HEK293T (cell line): ENCODE results near the gene HOXA11.

Experiments
- CTCF ChIA-PET: fragments of 350-600 bp; formaldehyde crosslinking; extraction: SDS; loops from one replicate; lab custom pipeline; 2021; ENCODE audit warnings: antibody characterized with exemption, inconsistent platforms; lab: Yijun Ruan, JAX
- POLR2A ChIA-PET: fragments of 350-600 bp; formaldehyde crosslinking; extraction: SDS; loops from one replicate; lab custom pipeline; 2020; ENCODE audit warnings: antibody characterized with exemption, inconsistent platforms; lab: Yijun Ruan, JAX
- DNase-seq: peaks from one replicate; pipeline ENCODE4 v3.0.0; 2012; ENCODE audit warnings: mixed read lengths; ENCODE audit errors: extremely low spot score
- ARNT ChIP-seq: fragments of 450-650 bp; IDR thresholded peaks from 2 replicates; pipeline ENCODE4 v1.6.1; 2017; ENCODE audit warnings: mild to moderate bottlenecking
- BHLHE40 ChIP-seq: fragments of 450-650 bp; IDR thresholded peaks from 2 replicates; pipeline ENCODE4 v1.6.1; 2016; ENCODE audit warnings: mild to moderate bottlenecking, moderate library complexity, borderline replicate concordance
- CTBP1 ChIP-seq: fragments of 450-650 bp; IDR thresholded peaks from 2 replicates; pipeline ENCODE4 v1.6.1; 2016; ENCODE audit warnings: borderline replicate concordance
- ELF4 ChIP-seq: fragments of 450-650 bp; IDR thresholded peaks from 2 replicates; pipeline ENCODE4 v1.6.1; 2017; ENCODE audit warnings: antibody characterized with exemption
- FOXA1 ChIP-seq: fragments of 450-650 bp; IDR thresholded peaks from 2 replicates; pipeline ENCODE4 v1.6.1; 2016; ENCODE audit warnings: mild to moderate bottlenecking
- FOXK2 ChIP-seq: fragments of 450-650 bp; IDR thresholded peaks from 2 replicates; pipeline ENCODE4 v1.6.1; 2016; ENCODE audit warnings: mild to moderate bottlenecking
- FOXM1 ChIP-seq: fragments of 450-650 bp; IDR thresholded peaks from 2 replicates; pipeline ENCODE4 v1.6.1; 2017; ENCODE audit warnings: mild to moderate bottlenecking, borderline replicate concordance
- HDGF ChIP-seq: fragments of 450-650 bp; IDR thresholded peaks from 2 replicates; pipeline ENCODE4 v1.6.1; 2017; ENCODE audit warnings: antibody characterized with exemption, borderline replicate concordance
- L3MBTL2 ChIP-seq: fragments of 450-650 bp; conservative IDR thresholded peaks from 2 replicates; pipeline ENCODE4 v1.6.1; 2016; ENCODE audit warnings: mild to moderate bottlenecking
- LEF1 ChIP-seq: fragments of 450-650 bp; IDR thresholded peaks from 2 replicates; pipeline ENCODE4 v1.6.1; 2017; ENCODE audit warnings: mild to moderate bottlenecking, borderline replicate concordance
- NFRKB ChIP-seq: fragments of 450-650 bp; IDR thresholded peaks from 2 replicates; pipeline ENCODE4 v1.6.1; 2016; ENCODE audit warnings: mild to moderate bottlenecking, moderate library complexity
- PKNOX1 ChIP-seq: fragments of 450-650 bp; IDR thresholded peaks from 2 replicates; pipeline ENCODE4 v1.6.1; 2016
- SP1 ChIP-seq: fragments of 450-650 bp; IDR thresholded peaks from 2 replicates; pipeline ENCODE4 v1.6.1; 2017
- SUZ12 ChIP-seq: fragments of 450-650 bp; IDR thresholded peaks from 2 replicates; pipeline ENCODE4 v1.6.1; 2016; ENCODE audit warnings: mild to moderate bottlenecking
- TARDBP ChIP-seq: fragments of 450-650 bp; IDR thresholded peaks from 2 replicates; pipeline ENCODE4 v1.6.1; 2016
- ZNF384 ChIP-seq: fragments of 450-650 bp; IDR thresholded peaks from 2 replicates; pipeline ENCODE4 v1.6.1; 2016

Gene HOXA11

GRCh38 chr7:27176524-27176845 lies 8.5 kb downstream of the HOXA11 start:
- ChIA-PET POLR2A (interaction anchor here (1.0 to 13.6 kb wide), 9 partner anchors 8 to 979 kb away, joined by 3 to 367 read pairs (median 7); partner anchors contain the start of genes HNRNPA2B1, HOXA11, HOXA3 and HOXA5), CTCF (interaction anchor here (1.0 to 2.3 kb wide), 2 partner anchors 19 to 80 kb away, joined by 3 to 8 read pairs; no protein-coding TSS in a partner anchor)
- DNase-seq, result no peak
- TF ChIP-seq CTBP1 (no peak), L3MBTL2 (no peak), FOXA1 (no peak), TARDBP (no peak), FOXM1 (no peak), FOXK2 (no peak), LEF1 (no peak), SP1 (no peak), PKNOX1 (no peak), ZNF384 (no peak), ARNT (no peak), ELF4 (no peak), BHLHE40 (no peak), NFRKB (no peak), SUZ12 (no peak), HDGF (no peak)

DNA sequence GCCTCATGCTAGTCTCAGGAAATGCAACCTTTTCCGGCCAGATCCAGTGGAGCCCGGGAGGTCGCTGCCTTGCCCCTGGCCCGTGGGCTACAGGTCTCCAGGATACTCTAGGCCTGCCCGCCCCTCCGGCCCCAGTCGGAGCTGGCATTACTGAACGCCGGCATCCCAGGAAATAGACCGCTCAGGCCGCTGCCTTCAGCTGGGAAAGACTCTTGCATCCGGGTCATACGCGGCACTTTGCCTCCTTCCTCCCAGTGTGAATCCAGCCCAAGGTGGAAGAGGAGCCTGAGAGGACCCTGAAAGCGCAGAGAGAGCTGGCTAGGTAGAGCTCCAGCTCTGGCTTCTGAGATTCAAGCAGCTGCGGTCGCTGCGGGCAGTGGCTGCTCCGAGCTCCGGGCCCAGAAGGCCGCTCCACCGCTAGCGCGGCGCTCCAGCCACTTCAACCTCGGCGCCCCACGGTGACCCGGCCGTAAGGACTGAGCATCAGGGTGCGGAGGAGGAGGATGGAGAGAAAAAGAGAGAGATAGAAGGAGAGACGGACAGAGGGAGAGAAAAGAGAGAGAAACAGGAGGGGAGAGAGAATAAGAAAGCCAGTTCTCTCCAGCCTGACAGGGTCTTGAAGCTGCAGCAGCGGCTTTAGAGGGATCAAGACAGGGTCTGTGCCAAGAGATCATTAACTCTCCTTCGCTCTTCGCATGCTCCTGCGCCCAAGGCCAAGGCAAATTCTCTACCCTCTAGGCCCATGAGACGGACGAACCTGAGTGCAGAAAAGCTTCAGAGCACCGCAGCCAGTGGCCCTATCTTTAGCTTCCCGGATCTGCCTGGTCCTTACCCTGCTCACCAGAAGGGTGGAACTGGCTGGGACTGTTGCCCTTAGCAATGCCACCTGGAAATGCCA lies 9.2 kb downstream of the HOXA11 start:
- DNase-seq, result no peak
- CTCF ChIA-PET, result interaction anchor here (1.0 to 2.3 kb wide), 4 partner anchors 17 to 79 kb away, joined by 3 to 8 read pairs (median 4); partner anchors contain the start of gene HOXA5
- TF ChIP-seq CTBP1 (no peak), LEF1 (no peak), FOXM1 (no peak), L3MBTL2 (no peak; the same call in 1 of the 2 replicates), TARDBP (no peak), FOXA1 (no peak), NFRKB (no peak), SP1 (no peak), ELF4 (no peak), FOXK2 (no peak), HDGF (no peak; the same call in 1 of the 2 replicates), PKNOX1 (no peak), ZNF384 (no peak)
- POLR2A ChIA-PET, result interaction anchor here (1.0 to 13.6 kb wide), 10 partner anchors 10 to 978 kb away, joined by 3 to 367 read pairs (median 4); partner anchors contain the start of genes CBX3, HNRNPA2B1, HOXA11 and HOXA3

DNA sequence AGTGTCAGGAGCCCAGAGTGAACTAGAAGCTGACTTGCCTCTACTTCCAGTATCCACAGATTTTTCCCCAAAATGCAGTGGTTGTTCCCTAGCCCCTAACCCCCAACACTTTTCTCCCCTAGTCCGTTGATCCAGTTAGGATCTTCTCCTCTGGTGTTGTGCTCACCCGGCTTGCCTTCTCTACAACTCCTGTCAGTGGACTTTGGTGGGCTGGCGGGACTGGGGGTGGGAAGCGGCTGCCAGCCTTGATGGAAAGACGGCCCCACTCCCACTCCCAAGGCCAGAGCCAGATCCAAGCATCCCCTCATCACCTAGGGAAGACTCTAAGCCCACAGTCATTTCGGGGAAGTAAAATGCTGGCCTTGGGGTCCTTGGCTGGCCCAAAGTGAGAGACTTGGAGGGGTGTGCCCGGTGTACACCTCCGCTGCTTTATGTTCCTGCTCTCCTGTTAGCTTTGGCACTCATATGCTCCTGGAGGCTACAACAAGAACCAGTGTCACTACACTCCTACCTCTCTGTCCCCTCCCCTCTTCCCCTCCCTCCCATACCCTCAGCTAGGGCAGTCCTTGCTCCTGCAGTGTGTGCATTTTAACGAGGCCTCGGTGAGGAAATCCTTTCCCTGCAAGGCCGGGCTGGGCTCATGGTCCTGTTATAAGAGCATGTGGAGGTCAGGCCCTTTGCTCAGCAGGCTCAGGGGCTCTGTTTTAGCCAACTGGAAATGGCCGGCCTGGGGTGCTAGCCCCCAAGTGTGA lies 10.0 kb downstream of the HOXA11 start:
- CTCF ChIA-PET, result interaction anchor here (1.1 to 2.3 kb wide), 4 partner anchors 12 to 31 kb away, joined by 3 to 8 read pairs (median 4); partner anchors contain the start of gene HOXA5

GRCh38 chr7:27173956-27174873 lies 10.8 kb downstream of the HOXA11 start, which contains the start of gene HOXA10:
Gene HOXA10, minus strand, starts transcription at chr7:27174320. Its CDS starts 14 bp downstream, at chr7:27174306.
- ChIA-PET POLR2A (interaction anchor here (0.7 to 13.6 kb wide), 10 partner anchors 9 to 978 kb away, joined by 3 to 367 read pairs (median 5); partner anchors contain the start of genes CBX3, HNRNPA2B1, HOXA11 and HOXA3), CTCF (interaction anchor here (1.1 to 2.1 kb wide), 3 partner anchors 12 to 30 kb away, joined by 3 to 5 read pairs (median 3); partner anchors contain the start of gene HOXA5)
- TF ChIP-seq L3MBTL2 (no peak), NFRKB (no peak), LEF1 (no peak), ARNT (no peak), SUZ12 (no peak), ELF4 (no peak), FOXA1 (no peak), CTBP1 (no peak), BHLHE40 (no peak), PKNOX1 (no peak), ZNF384 (no peak), TARDBP (no peak), FOXM1 (no peak), HDGF (no peak), FOXK2 (no peak), SP1 (no peak)
- peak; percentile 39 for DNase-seq

More for the DNA sequence above, 10.0 kb downstream of the HOXA11 start:
- no peak for DNase-seq
- TF ChIP-seq ELF4 (no peak), BHLHE40 (no peak), SUZ12 (no peak)
- POLR2A ChIA-PET, result interaction anchor here (0.7 to 13.6 kb wide), 10 partner anchors 10 to 979 kb away, joined by 3 to 367 read pairs (median 4); partner anchors contain the start of genes CBX3, HOXA11, HOXA3 and HOXA5
